ENCODE results near the gene ELOVL1. TPM values are rescaled to one million over a fixed set of nuclear protein-coding genes. Genes with fewer than 3 reads are reported as not detected.

Gene ELOVL1
- total RNA-seq, 1 donor from 2014 or later = 74.2 TPM

DNA sequence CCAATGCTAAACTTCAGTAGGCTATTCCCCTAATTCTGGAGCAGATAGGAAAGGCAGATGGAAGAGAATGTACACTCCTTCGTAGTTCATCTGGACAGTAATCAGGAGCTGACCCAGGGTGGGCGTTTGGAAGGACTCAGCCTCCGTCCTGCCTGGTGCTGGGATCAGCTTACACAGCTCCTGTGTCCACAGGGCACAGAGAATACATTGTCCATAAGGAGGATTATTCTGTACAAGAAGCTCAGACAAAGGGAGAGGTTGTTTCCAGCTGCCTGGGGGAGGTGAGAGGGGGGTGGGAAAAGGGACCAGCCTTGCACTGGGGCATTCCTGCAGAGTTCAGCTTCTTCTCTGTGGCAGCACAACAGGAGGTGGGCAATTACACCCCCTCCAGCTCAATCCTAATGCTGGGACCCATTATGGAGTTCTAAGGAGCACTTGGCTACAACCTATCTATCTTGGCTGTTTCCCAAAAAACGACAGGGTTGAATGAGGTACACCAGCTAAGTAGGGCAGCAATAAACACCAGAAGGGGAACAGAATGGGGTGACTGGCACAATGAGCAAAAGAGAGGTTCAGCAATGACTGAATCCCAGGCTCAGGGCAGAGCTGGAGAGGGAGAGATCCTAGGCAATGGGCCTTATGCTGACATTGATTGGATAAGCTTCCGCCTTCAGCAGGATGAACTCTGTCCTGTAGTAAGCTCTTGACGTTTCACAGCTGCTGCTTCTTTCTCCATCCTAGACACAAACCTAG lies 14.4 kb upstream of the ELOVL1 start:
- intact Hi-C loops (cut with micrococcal nuclease) = no loop called here

DNA sequence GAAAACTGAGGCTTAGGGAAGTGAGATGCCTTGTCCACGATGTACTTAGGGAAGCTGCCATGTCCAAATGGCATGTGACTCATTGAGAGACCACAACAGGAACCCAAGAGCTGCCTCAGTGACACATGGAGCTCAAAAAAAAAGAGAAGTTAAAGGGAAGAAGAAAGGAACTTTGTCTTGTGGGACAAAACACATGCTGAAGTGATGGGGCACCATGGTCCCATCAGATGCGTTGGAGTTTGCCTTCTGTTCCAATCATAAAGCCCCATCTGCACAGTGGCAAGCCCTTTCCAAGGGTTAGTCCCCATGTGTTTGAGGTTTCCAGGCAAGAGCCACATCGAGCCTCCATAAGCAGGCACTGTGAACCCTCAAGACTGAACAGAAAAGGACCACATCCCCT lies 13.8 kb upstream of the ELOVL1 start:
- intact Hi-C loops (cut with micrococcal nuclease) = no loop called here

DNA sequence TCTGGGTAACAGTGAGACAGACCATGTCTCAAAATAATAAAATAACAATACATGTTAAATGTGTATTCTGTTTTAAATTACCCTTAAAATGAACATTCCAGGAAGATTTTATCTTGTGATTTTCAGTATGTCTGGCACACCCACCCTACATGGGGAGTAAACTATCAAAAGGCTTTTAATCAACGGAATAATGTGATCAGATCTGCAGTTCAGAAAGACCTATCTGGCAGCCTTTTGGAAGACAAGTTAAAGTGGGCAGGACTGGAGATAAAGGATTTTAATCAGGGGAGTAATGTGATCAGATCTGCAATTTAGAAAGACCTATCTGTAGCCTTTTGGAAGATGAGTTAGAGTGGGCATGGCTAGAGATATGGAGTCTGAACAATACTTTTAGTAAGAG lies 11.7 kb upstream of the ELOVL1 start:
- intact Hi-C loops (cut with micrococcal nuclease) = no loop called here

- intact Hi-C loops (cut with micrococcal nuclease) = no loop called here
Measured at GRCh38 chr1:43377831-43378230, 10.0 kb upstream of the ELOVL1 start.

GRCh38 chr1:43376723-43377235 lies 9.0 kb upstream of the ELOVL1 start:
- intact Hi-C loops (cut with micrococcal nuclease) = no loop called here

GRCh38 chr1:43373066-43373940 lies 5.5 kb upstream of the ELOVL1 start:
- intact Hi-C loops (cut with micrococcal nuclease) = no loop called here

GRCh38 chr1:43372172-43372571 lies 4.4 kb upstream of the ELOVL1 start:
- intact Hi-C loops (cut with micrococcal nuclease) = no loop called here

DNA sequence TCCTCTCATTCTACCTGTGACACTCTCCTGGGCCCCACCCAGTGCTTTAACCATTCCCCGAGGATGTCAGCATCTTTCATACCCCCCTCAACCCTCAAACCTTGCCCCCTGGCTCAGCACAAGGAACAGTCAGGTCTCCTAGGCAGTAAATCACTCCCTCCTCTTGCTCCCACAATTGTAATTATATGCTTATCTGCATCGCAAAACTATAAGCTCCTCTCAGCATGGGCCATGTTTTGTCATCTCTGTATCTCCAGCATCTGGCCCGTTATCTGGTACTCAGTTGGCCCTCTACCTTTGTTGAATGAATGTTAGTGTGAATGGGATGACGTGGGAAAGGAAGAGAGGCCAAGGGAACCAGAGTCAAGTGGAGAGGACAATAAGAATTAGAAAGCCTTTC lies 2.8 kb upstream of the ELOVL1 start:
- intact Hi-C loops (cut with micrococcal nuclease) = no loop called here

DNA sequence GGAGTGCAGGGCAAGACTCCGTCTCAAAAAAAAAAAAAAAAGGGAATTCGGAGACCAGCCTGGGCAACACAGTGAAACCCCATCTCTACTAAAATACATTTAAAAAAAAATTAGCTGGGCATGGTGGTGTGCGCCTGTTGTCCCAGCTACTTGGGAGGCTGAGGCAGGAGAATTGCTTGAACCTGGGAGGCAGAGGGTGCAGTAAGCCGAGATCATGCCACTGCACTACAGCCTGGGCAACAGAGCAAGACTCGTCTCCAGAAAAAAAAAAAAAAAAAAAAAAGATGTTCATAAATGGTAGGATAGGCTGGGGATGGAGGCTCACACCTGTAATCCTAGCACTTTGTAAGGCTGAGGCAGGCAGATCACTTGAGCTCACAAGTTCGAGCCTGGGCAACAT lies 2.0 kb upstream of the ELOVL1 start:
- intact Hi-C loops (cut with micrococcal nuclease) = loop anchor here (2.0 to 10.0 kb wide), 2 partner anchors 85 to 415 kb away; partner anchors contain the start of gene SLC2A1

- intact Hi-C loops (cut with micrococcal nuclease) = loop anchor here (1.0 to 10.0 kb wide), 5 partner anchors 10 to 414 kb away; partner anchors contain the start of genes CDC20, CFAP57, EBNA1BP2 and MED8
Measured at GRCh38 chr1:43368646-43369020, 822 bp upstream of the ELOVL1 start.

DNA sequence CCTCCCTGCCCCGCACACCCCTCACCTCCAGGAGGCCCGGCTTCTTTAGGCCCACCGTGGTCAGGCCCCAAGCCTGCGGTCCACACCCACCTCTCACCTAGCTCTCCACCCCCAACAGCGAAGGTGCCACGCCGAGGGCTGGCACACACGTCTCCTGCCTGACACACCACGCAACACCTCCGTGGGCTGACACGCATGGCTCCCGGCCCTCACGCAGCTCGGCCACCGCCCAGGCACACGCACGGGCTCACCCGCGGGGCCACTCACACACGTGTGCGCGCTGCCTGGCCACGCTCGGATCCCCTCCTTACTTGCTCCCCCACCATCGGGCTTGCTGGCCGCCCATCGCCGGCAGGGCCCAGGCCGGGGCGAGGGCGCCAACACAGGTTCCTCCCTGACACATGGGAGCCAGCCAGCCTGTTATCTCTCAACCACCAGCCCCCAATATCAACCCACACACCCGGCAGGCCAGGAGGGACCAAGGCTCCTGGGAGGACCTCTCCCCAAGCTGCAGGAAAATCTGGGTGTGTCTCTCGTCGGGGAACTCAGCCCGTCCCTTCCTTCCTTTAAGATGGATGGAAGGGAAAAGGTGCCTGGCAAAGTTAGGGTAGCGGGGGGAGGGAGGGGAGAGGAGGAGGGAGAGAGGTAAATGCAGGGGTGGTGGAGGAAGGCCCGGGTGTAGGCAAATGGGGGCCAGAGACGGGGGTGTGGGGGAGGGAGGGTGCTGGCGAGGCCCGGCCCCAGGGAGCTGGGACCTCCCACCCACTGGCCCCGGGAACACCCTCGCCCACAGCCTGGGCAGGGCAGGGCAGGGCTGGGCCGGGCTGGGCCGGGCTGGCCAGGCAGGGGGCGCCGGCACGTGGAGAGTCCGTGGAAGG lies 546 bp downstream of the ELOVL1 start:
- intact Hi-C loops (cut with micrococcal nuclease) = loop anchor here (10.0 kb wide), 1 partner anchor 412 kb away; the partner anchor contains the start of gene SLC2A1

DNA sequence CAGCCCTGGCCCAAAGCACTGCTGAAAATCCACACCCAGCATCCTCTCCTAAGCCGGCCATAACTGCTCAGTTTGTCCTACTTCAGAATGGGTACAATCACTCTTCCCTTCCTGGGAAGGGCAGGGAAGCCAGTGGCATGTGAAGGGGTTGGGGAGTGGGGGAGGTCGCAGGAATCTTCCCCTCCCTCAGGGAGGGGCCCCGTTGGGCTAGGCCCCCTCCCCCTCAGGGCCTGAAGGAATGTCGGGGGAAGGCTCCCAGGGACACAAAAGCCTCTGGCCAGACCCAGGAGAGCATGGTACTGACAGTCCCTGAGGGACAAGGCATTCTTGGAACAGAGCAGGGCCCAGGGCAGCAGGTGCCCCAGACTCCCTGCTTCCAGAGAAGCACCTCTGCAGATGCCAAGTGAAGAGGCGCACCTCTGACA lies 1.2 kb downstream of the ELOVL1 start:
- intact Hi-C loops (cut with micrococcal nuclease) = loop anchor here (10.0 kb wide), 1 partner anchor 412 kb away; the partner anchor contains the start of gene SLC2A1

GRCh38 chr1:43366179-43366578 lies 1.6 kb downstream of the ELOVL1 start:
- intact Hi-C loops (cut with micrococcal nuclease) = loop anchor here (10.0 kb wide), 1 partner anchor 411 kb away; the partner anchor contains the start of gene SLC2A1

DNA sequence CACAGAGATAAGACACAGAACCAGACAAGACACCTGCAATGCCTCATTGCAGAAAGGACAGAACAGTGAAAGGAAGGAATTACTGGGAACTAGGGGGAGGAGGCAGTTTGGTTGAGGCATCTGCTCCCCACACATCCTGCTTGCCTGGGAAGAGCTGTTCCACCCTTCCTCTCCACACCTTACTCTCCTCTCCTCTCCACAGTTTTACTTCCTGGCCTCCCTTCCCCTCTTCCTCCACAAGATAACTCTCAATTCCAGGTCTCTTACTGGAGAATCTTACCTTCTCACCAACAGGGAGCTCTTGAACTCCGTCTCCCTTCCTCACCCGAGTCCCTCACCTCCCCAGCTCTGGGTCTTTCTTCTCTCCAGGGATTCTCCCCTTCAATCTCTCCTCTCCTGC lies 2.1 kb downstream of the ELOVL1 start:
- intact Hi-C loops (cut with micrococcal nuclease) = loop anchor here (10.0 kb wide), 1 partner anchor 411 kb away; the partner anchor contains the start of gene SLC2A1

DNA sequence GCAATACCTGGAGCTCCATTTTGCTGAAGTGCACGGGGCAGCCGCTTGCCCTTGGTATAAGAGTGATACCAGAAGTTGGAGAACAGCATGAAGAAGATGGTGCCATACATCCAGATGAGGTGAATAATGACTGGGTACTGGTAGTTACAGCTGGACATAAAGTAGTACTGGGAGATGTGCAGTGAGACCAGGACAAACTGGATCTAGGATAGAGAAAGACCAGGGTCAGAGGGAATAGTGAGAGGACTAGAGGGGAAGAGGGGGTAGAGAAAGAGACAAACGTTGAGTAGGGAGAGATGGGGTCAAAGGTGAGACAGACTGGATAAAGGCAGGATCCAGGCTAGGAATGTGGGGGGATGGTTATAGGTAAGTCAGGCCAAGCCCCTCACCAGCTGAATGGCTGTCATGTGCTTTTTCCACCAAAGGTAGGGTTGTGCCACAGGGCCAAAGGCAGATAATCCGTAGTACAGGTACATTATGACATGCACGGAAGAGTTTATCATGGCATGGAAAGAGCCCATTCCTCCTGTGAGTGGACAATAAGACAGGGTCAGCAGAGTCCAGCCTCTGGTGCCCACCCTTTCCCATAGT lies 3.8 kb downstream of the ELOVL1 start:
- intact Hi-C loops (cut with micrococcal nuclease) = loop anchor here (10.0 kb wide), 1 partner anchor 409 kb away; the partner anchor contains the start of gene SLC2A1

DNA sequence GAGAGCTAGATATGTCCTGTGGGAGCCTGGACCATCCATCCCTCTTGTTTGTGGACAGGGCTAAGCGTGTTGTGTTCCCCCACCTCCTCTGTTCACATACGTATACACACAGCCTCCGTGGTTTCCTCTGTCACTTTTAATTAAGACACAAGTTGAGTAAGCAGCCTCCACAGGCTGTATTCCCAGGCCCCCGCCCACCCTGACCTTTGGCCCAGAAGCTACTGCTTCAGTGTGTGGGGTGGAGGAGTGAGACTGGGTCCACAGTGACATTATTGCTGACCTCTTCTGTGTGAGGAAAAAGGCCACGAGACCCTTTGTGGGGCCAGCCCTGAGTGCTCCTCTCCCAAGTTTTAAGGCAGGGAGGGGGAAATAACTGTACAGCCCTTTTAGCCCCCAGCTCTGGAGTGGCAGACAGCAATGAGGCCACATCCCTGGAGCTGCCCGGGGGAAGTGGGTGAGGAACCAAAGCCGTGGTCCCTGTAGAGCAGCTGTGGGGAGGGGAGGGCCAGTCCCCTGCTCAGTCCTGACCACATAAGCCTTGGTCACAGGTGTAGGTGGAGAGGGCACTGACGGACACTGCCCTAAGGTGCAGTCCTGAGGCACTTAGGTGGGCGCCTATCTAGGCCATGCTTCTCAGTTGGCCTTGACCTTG lies 4.4 kb downstream of the ELOVL1 start:
- intact Hi-C loops (cut with micrococcal nuclease) = loop anchor here (10.0 kb wide), 1 partner anchor 409 kb away; the partner anchor contains the start of gene SLC2A1

- intact Hi-C loops (cut with micrococcal nuclease) = loop anchor here (10.0 kb wide), 1 partner anchor 406 kb away; the partner anchor contains the start of gene SLC2A1
Measured at GRCh38 chr1:43360616-43361015, 7.2 kb downstream of the ELOVL1 start.

GRCh38 chr1:43359696-43360095 lies 8.1 kb downstream of the ELOVL1 start:
- intact Hi-C loops (cut with micrococcal nuclease) = loop anchor here (2.0 to 10.0 kb wide), 3 partner anchors 29 to 903 kb away; partner anchors contain the start of genes MED8, PPCS, SLC2A1 and SZT2
